MCF 10A (cell line): ENCODE measurements around the gene EPS8L3. TPM values are rescaled to one million over a fixed set of nuclear protein-coding genes. Genes with fewer than 3 reads are reported as not detected.

Experiments
- BruUV-seq: library from RNA; stranded (reverse); fragments of 400-500 nt; replicated peaks from 2 replicates; lab custom pipeline; 2021; lab: Mats Ljungman, UMichigan
- CTCF ChIA-PET: fragments of 300-600 bp; sonication (Branson Sonifier 250); formaldehyde crosslinking; extraction: SDS; loops from one replicate; lab custom pipeline; 2021; ENCODE audit warnings: antibody characterized with exemption, inconsistent platforms; lab: Yijun Ruan, JAX
- POLR2A ChIA-PET: fragments of 300-600, 350-650 bp; sonication (Branson Sonifier 250); formaldehyde crosslinking; extraction: SDS; loops from one replicate; lab custom pipeline; 2020; ENCODE audit warnings: antibody characterized with exemption, inconsistent platforms; lab: Yijun Ruan, JAX
- DNase-seq: peaks from one replicate; pipeline ENCODE4 v3.0.0-alpha.2; 2018; ENCODE audit not compliant: unreplicated experiment
- H3K27ac Mint-ChIP-seq: one replicate; pipeline ENCODE4 v1.8.0; 2022; ENCODE audit warnings: mild to moderate bottlenecking, low read depth, mixed read lengths; ENCODE audit not compliant: unreplicated experiment
- H3K27me3 Mint-ChIP-seq: one replicate; pipeline ENCODE4 v1.8.0; 2022; ENCODE audit warnings: mixed read lengths; ENCODE audit not compliant: insufficient read depth, unreplicated experiment
- H3K36me3 Mint-ChIP-seq: one replicate; pipeline ENCODE4 v1.8.0; 2022; ENCODE audit warnings: mild to moderate bottlenecking, moderate library complexity, mixed read lengths; ENCODE audit not compliant: insufficient read depth, unreplicated experiment
- H3K4me1 Mint-ChIP-seq: one replicate; pipeline ENCODE4 v1.8.0; 2022; ENCODE audit warnings: mixed read lengths; ENCODE audit not compliant: insufficient read depth, unreplicated experiment
- H3K4me3 Mint-ChIP-seq: one replicate; pipeline ENCODE4 v1.8.0; 2022; ENCODE audit warnings: mild to moderate bottlenecking, moderate library complexity, mixed read lengths; ENCODE audit not compliant: unreplicated experiment
- H3K9me3 Mint-ChIP-seq: one replicate; pipeline ENCODE4 v1.8.0; 2022; ENCODE audit warnings: mixed read lengths; ENCODE audit not compliant: unreplicated experiment
- intact Hi-C: fragments of 100-400 bp; cut with micrococcal nuclease; formaldehyde crosslinking; loops from 2 replicates; pipeline ENCODE4 v1.14.1; 2022
- total RNA-seq: library from RNA; stranded (reverse); gene quantifications from 2 replicates; pipeline ENCODE4 v1.2.3, GENCODE V29; 2022
- TF ChIP-seq, protein P1 (sequence below): fragments of 200-600 bp; IDR thresholded peaks from one replicate; pipeline ENCODE4 v1.8.0; 2022; ENCODE audit warnings: antibody characterized with exemption, mild to moderate bottlenecking; ENCODE audit not compliant: unreplicated experiment

Gene EPS8L3
- total RNA-seq, 1 experiment from 2014 or later = not detected

DNA sequence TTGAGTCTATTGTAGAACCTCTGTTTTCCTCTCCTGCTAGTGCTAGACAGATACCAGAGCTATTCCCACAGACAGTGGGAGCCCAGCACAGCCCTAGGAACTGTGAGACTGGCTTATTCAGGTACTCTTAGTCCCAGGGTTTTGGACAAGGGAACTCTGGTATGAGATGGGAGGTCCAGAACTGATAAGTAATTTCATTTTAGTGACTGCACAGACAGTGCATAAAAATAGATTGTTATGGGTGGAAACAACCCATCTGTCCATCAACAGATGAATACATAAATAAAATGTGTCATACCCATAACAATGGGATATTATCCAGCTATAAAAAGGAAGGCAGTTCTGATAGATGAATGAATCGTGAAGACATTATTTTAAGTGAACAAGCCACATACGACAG is 9.0 kb downstream of the EPS8L3 start:
- TF ChIP-seq, protein P1, sequence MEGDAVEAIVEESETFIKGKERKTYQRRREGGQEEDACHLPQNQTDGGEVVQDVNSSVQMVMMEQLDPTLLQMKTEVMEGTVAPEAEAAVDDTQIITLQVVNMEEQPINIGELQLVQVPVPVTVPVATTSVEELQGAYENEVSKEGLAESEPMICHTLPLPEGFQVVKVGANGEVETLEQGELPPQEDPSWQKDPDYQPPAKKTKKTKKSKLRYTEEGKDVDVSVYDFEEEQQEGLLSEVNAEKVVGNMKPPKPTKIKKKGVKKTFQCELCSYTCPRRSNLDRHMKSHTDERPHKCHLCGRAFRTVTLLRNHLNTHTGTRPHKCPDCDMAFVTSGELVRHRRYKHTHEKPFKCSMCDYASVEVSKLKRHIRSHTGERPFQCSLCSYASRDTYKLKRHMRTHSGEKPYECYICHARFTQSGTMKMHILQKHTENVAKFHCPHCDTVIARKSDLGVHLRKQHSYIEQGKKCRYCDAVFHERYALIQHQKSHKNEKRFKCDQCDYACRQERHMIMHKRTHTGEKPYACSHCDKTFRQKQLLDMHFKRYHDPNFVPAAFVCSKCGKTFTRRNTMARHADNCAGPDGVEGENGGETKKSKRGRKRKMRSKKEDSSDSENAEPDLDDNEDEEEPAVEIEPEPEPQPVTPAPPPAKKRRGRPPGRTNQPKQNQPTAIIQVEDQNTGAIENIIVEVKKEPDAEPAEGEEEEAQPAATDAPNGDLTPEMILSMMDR = no peak
- Mint-ChIP-seq H3K27me3 (peaks cover 20% of the 10 kb centered on the region), H3K27ac (no peak overlapping the region), H3K4me1 (no peaks in the 10 kb centered on the region), H3K4me3 (no peak overlapping the region), H3K9me3 (no peaks in the 10 kb centered on the region), H3K36me3 (no peaks in the 10 kb centered on the region)
- no peak for DNase-seq
- BruUV-seq = no TSS peak
- POLR2A ChIA-PET = no interaction called here
- intact Hi-C loops = no loop called here
- CTCF ChIA-PET = interaction anchor here (0.6 to 2.2 kb wide), 3 partner anchors 8 to 114 kb away, joined by 3 to 15 read pairs (median 5); no protein-coding TSS in a partner anchor

DNA sequence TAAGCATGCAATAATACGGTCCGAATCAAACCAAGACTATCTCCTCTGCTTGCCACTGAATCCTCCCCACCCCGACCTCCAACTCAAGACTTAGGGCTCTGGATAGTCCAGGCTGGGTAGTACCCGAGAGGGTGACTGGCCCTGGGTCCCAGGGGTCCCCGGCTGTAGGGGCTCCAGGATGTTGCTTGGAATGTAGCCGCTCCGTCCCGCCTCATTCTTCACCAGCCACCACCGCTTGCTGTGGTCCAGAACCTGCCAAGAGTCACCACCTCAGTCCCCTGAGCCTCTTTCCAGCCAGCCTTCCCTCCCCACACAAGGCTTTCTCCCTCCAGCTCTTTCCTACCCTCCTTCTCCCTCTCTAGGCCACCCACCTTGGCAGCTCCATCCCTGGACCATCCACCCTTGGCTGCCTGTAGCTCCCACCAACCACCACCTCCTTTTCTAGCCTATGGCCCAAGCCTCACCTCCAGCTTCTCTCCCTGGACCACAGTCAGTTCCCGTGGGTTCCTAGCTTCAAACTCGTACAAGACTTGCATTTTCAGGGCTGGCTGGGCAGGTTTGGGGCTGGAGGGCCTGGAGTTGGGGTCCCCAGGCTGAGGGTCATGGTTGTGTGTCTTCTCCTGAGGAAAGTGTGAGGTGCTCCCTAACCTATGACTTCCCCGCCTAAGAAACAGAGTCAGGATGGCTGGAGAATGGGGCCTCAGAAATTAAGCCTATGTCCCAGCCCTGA is 12.0 kb downstream of the EPS8L3 start:
- no TSS peak for BruUV-seq
- Mint-ChIP-seq H3K27ac (no peak overlapping the region), H3K9me3 (no peaks in the 10 kb centered on the region), H3K4me1 (no peaks in the 10 kb centered on the region), H3K4me3 (no peak overlapping the region), H3K36me3 (no peaks in the 10 kb centered on the region), H3K27me3 (peaks cover 50% of the 10 kb centered on the region)
- CTCF ChIA-PET = interaction anchor here (1.1 kb wide), 1 partner anchor 111 kb away, joined by 3 read pairs; no protein-coding TSS in a partner anchor
- intact Hi-C loops = no loop called here
- POLR2A ChIA-PET = interaction anchor here (0.6 kb wide), 1 partner anchor 221 kb away, joined by 3 read pairs; no protein-coding TSS in a partner anchor
- TF ChIP-seq, protein P1 = no peak
- no peak for DNase-seq

GRCh38 chr1:109750920-109751319 is 12.8 kb downstream of the EPS8L3 start:
- ChIA-PET POLR2A (interaction anchor here (1.0 kb wide), 1 partner anchor 22 kb away, joined by 3 read pairs; no protein-coding TSS in a partner anchor), CTCF (interaction anchor here (1.1 kb wide), 1 partner anchor 111 kb away, joined by 3 read pairs; no protein-coding TSS in a partner anchor)
- Mint-ChIP-seq H3K27ac (no peak overlapping the region), H3K4me3 (no peak overlapping the region), H3K4me1 (no peaks in the 10 kb centered on the region), H3K9me3 (no peaks in the 10 kb centered on the region), H3K27me3 (peaks cover 52% of the 10 kb centered on the region), H3K36me3 (no peaks in the 10 kb centered on the region)
- TF ChIP-seq, protein P1 = no peak
- no TSS peak for BruUV-seq
- no peak for DNase-seq
- intact Hi-C loops = no loop called here

- ChIA-PET CTCF (interaction anchor here (1.3 to 1.7 kb wide), 2 partner anchors 24 to 27 kb away, joined by 4 to 5 read pairs; no protein-coding TSS in a partner anchor), POLR2A (interaction anchor here (1.0 kb wide), 1 partner anchor 22 kb away, joined by 3 read pairs; no protein-coding TSS in a partner anchor)
- no peaks in the 10 kb centered on the region for H3K4me1 Mint-ChIP-seq
- intact Hi-C loops = no loop called here
- H3K4me3 Mint-ChIP-seq = no peak overlapping the region
- no peak overlapping the region for H3K27ac Mint-ChIP-seq
- H3K9me3 Mint-ChIP-seq = no peaks in the 10 kb centered on the region
- DNase-seq = no peak
- peaks cover 57% of the 10 kb centered on the region for H3K27me3 Mint-ChIP-seq
- no peaks in the 10 kb centered on the region for H3K36me3 Mint-ChIP-seq
- TF ChIP-seq, protein P1 = no peak
- BruUV-seq = no TSS peak
Observed at GRCh38 chr1:109750241-109750882, 13.4 kb downstream of the EPS8L3 start.
